HepG2 (cell line): ENCODE data around the gene PPM1G. TPM values are rescaled to one million over a fixed set of nuclear protein-coding genes. Genes with fewer than 3 reads are reported as not detected.

Experiments used
- AGO1 ChIP-seq: fragments of 200-400 bp; formaldehyde crosslinking; IDR thresholded peaks from 2 replicates; pipeline ENCODE4 v1.6.1; 2017; ENCODE audit warnings: mild to moderate bottlenecking, low read depth, low read length, moderate library complexity; ENCODE audit not compliant: poor library complexity, severe bottlenecking
- CEBPB ChIP-seq: IDR thresholded peaks from 2 replicates; pipeline ENCODE4 v1.6.1; 2011; ENCODE audit warnings: low read depth, low read length, improper control_type of control experiment, borderline replicate concordance
- ESRRA ChIP-seq: sonication (generic); formaldehyde crosslinking; IDR thresholded peaks from 2 replicates; pipeline ENCODE4 v1.5.1; 2020; ENCODE audit warnings: mild to moderate bottlenecking, low read depth, missing genetic modification reagents
- ETV6 ChIP-seq: sonication (generic); formaldehyde crosslinking; conservative IDR thresholded peaks from 2 replicates; pipeline ENCODE4 v1.4.0; 2020; ENCODE audit warnings: missing genetic modification reagents
- GATAD1 ChIP-seq: IDR thresholded peaks from 2 replicates; pipeline ENCODE4 v1.6.1; 2016; ENCODE audit warnings: missing genetic modification reagents, missing compliant biosample characterization
- HOXA7 ChIP-seq: sonication (generic); formaldehyde crosslinking; IDR thresholded peaks from 2 replicates; pipeline ENCODE4 v1.8.1; 2022; ENCODE audit warnings: mild to moderate bottlenecking, missing genetic modification reagents, moderate library complexity
- IRF2 ChIP-seq: IDR thresholded peaks from 2 replicates; pipeline ENCODE4 v1.6.1; 2018; ENCODE audit warnings: missing genetic modification reagents, missing compliant biosample characterization
- JUND ChIP-seq: sonication (generic); formaldehyde crosslinking; IDR thresholded peaks from 2 replicates; pipeline ENCODE4 v1.8.0; 2022; ENCODE audit warnings: mild to moderate bottlenecking, missing genetic modification reagents
- MIXL1 ChIP-seq: IDR thresholded peaks from 2 replicates; pipeline ENCODE4 v1.6.1; 2016
- YEATS4 ChIP-seq: sonication (generic); formaldehyde crosslinking; IDR thresholded peaks from 2 replicates; pipeline ENCODE4 v1.4.0; 2020; ENCODE audit warnings: missing genetic modification reagents, borderline replicate concordance
- ZFP36L1 ChIP-seq: sonication (generic); formaldehyde crosslinking; IDR thresholded peaks from 2 replicates; pipeline ENCODE4 v1.8.0; 2022; ENCODE audit warnings: mild to moderate bottlenecking, missing genetic modification reagents, moderate library complexity
- ZNF232 ChIP-seq: sonication (generic); formaldehyde crosslinking; IDR thresholded peaks from 2 replicates; pipeline ENCODE4 v1.4.0; 2020; ENCODE audit warnings: missing genetic modification reagents, borderline replicate concordance
- ZNF274 ChIP-seq: sonication (generic); formaldehyde crosslinking; IDR thresholded peaks from 2 replicates; pipeline ENCODE4 v1.5.1; 2020; ENCODE audit warnings: mild to moderate bottlenecking, missing genetic modification reagents
- ZNF282 ChIP-seq: fragments of 450-650 bp; IDR thresholded peaks from 2 replicates; pipeline ENCODE4 v1.6.1; 2018; ENCODE audit not compliant: partially characterized antibody
- ZNF33B ChIP-seq: sonication (generic); formaldehyde crosslinking; IDR thresholded peaks from 2 replicates; pipeline ENCODE4 v1.5.1; 2020; ENCODE audit warnings: mild to moderate bottlenecking, missing genetic modification reagents
- ZNF552 ChIP-seq: sonication (generic); formaldehyde crosslinking; IDR thresholded peaks from 2 replicates; pipeline ENCODE4 v1.9.0; 2022; ENCODE audit warnings: missing genetic modification reagents, mild to moderate bottlenecking, borderline replicate concordance
- ZNF644 ChIP-seq: IDR thresholded peaks from 2 replicates; pipeline ENCODE4 v1.6.1; 2016; ENCODE audit warnings: low read depth
- ZNF720 ChIP-seq: sonication (generic); formaldehyde crosslinking; IDR thresholded peaks from 2 replicates; pipeline ENCODE4 v1.4.0; 2020; ENCODE audit warnings: missing genetic modification reagents
- ZNF761 ChIP-seq: sonication (generic); formaldehyde crosslinking; conservative IDR thresholded peaks from 2 replicates; pipeline ENCODE4 v1.4.0; 2020; ENCODE audit warnings: mild to moderate bottlenecking, missing genetic modification reagents
- polyA plus RNA-seq, 8 experiments: library from polyadenylated mRNA; depleted of rRNA in 3 of 8; stranded (reverse) in 7 of 8; unstranded in 1 of 8; fragments of >200 nt; fragmentation: Illumina TruSeq in 4 of 8; extraction: Trizol in 4 of 8; gene quantifications; 2 replicates each; pipeline versions ENCODE4 v1.2.1 to v1.2.3, GENCODE V29; 2011 to 2016; ENCODE audit warnings: low read depth in 4 of 8, missing spikeins in 1 of 8, mixed read lengths in 1 of 8; ENCODE audit not compliant: insufficient read depth in 1 of 8
- total RNA-seq, 5 experiments: library from RNA; depleted of rRNA; stranded (reverse); fragments of >200 nt; fragmentation: Illumina TruSeq; extraction: Trizol; gene quantifications; 2 replicates each; pipeline ENCODE4 v1.2.3, GENCODE V29; 2016; ENCODE audit warnings: low read depth in 1 of 5
- TF ChIP-seq, protein P1 (sequence below): sonication (generic); formaldehyde crosslinking; IDR thresholded peaks from 2 replicates; pipeline ENCODE4 v1.5.1; 2020; ENCODE audit warnings: missing genetic modification reagents, mild to moderate bottlenecking, borderline replicate concordance
- TF ChIP-seq, protein P2 (sequence below): sonication (generic); formaldehyde crosslinking; IDR thresholded peaks from 2 replicates; pipeline ENCODE4 v1.5.0; 2020; ENCODE audit warnings: missing genetic modification reagents
- TF ChIP-seq, protein P3 (sequence below), 2 experiments: sonication (generic) in 1 of 2; formaldehyde crosslinking in 1 of 2; IDR thresholded peaks; 2 replicates each; pipeline versions ENCODE4 v1.5.1 to v1.6.1; 2011 to 2020; ENCODE audit warnings: borderline replicate concordance in 1 of 2, low read depth in 1 of 2, low read length in 1 of 2, mild to moderate bottlenecking in 1 of 2, missing genetic modification reagents in 1 of 2, moderate library complexity in 1 of 2
- TF ChIP-seq, protein P4 (sequence below): IDR thresholded peaks from 2 replicates; pipeline ENCODE4 v1.6.1; 2016; ENCODE audit warnings: missing compliant biosample characterization, missing genetic modification reagents, borderline replicate concordance

PPM1G gene
- total and polyA plus RNA-seq, 2 of the 13 experiments (the other 11 are each of a cell fraction or from before 2014, with no cell fraction given): 58.2 to 213 TPM

DNA sequence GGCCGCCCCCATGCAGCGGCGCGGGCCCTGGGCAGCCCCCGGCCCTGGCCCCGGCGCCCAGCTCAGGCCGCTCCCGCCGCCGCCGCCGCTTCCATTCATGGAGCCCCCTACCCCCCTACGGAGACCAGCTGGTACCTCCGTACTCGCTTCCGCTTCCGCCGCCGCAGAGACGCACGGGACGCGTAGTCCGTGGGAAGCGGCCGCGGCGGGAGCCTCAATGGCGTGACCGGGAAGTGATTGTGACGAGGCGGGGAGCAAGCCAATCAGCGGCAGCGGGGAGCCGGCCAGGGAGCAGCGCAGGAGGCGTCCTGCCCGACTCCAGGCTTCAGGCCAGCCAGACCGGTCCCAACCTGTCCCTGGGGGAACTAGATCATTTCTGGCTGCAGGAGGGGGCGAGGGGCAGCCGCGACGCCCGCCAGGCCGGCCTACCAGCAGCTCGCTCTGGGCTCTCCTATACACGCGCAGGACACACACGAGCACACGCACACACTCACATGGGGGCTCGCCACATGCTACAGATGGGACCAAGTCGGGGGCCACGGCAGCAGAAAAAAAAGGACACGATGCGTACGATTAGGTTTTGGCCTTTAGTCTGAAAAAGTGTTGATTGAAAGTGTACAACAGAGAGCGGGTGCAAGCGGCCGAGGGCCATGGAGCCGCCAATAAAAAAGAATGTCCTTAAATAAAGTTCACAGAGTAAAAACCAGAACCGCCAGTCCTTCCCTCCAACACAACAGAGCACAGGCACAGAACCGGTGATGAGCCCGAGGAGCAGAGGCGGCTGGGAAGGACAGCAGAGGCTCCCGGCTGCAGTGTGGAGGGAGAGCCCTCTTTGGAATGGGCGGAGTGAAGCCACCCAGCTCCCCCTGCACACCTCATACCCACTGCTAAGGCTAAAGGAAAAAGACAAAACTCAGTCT is 28.5 kb downstream of the PPM1G start, which contains the start of gene ZNF513 (continued):
- TF ChIP-seq, protein P1, sequence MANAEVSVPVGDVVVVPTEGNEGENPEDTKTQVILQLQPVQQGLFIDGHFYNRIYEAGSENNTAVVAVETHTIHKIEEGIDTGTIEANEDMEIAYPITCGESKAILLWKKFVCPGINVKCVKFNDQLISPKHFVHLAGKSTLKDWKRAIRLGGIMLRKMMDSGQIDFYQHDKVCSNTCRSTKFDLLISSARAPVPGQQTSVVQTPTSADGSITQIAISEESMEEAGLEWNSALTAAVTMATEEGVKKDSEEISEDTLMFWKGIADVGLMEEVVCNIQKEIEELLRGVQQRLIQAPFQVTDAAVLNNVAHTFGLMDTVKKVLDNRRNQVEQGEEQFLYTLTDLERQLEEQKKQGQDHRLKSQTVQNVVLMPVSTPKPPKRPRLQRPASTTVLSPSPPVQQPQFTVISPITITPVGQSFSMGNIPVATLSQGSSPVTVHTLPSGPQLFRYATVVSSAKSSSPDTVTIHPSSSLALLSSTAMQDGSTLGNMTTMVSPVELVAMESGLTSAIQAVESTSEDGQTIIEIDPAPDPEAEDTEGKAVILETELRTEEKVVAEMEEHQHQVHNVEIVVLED: peak; percentile 77; the same call in 1 of the 2 replicates
- TF ChIP-seq CEBPB (no peak), HOXA7 (CRISPR knock-in tag) (no peak), ZNF282 (no peak), JUND (CRISPR knock-in tag) (0 out of 2 replicates have a peak, but pooled peaks have one; percentile 41), MIXL1 (CRISPR knock-in tag) (no peak), ZNF761 (CRISPR knock-in tag) (no peak), YEATS4 (CRISPR knock-in tag) (no peak), ZFP36L1 (CRISPR knock-in tag) (no peak), ZNF720 (CRISPR knock-in tag) (no peak), ZNF644 (no peak), ZNF232 (CRISPR knock-in tag) (no peak), ZNF552 (CRISPR knock-in tag) (no peak), ETV6 (no peak), GATAD1 (CRISPR knock-in tag) (peak; percentile 70), ESRRA (0 out of 2 replicates have a peak, but pooled peaks have one; percentile 13), ZNF33B (CRISPR knock-in tag) (no peak), IRF2 (CRISPR knock-in tag) (no peak), ZNF274 (CRISPR knock-in tag) (peak; percentile 76; the same call in 1 of the 2 replicates), AGO1 (peak; percentile 97)
- TF ChIP-seq, protein P2, sequence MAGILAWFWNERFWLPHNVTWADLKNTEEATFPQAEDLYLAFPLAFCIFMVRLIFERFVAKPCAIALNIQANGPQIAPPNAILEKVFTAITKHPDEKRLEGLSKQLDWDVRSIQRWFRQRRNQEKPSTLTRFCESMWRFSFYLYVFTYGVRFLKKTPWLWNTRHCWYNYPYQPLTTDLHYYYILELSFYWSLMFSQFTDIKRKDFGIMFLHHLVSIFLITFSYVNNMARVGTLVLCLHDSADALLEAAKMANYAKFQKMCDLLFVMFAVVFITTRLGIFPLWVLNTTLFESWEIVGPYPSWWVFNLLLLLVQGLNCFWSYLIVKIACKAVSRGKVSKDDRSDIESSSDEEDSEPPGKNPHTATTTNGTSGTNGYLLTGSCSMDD (CRISPR knock-in tag): no peak
- TF ChIP-seq, protein P3, sequence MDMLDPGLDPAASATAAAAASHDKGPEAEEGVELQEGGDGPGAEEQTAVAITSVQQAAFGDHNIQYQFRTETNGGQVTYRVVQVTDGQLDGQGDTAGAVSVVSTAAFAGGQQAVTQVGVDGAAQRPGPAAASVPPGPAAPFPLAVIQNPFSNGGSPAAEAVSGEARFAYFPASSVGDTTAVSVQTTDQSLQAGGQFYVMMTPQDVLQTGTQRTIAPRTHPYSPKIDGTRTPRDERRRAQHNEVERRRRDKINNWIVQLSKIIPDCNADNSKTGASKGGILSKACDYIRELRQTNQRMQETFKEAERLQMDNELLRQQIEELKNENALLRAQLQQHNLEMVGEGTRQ (IDR thresholded peaks at IDR 0.05; ENCODE audit: low read depth, low read length): no peak
- TF ChIP-seq, protein P3 (CRISPR knock-in tag; IDR thresholded peaks at IDR 0.05; ENCODE audit: borderline replicate concordance): no peak
- TF ChIP-seq, protein P4, sequence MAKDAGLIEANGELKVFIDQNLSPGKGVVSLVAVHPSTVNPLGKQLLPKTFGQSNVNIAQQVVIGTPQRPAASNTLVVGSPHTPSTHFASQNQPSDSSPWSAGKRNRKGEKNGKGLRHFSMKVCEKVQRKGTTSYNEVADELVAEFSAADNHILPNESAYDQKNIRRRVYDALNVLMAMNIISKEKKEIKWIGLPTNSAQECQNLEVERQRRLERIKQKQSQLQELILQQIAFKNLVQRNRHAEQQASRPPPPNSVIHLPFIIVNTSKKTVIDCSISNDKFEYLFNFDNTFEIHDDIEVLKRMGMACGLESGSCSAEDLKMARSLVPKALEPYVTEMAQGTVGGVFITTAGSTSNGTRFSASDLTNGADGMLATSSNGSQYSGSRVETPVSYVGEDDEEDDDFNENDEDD (CRISPR knock-in tag): peak; percentile 49; the same call in 1 of the 2 replicates
